Neural progenitor cell (in vitro differentiated cells): ENCODE data around the gene TBC1D14. TPM values are rescaled to one million over a fixed set of nuclear protein-coding genes. Genes with fewer than 3 reads are reported as not detected.

Experiments
- total RNA-seq: library from RNA; depleted of rRNA; stranded (reverse); fragments of >200 nt; gene quantifications from 2 replicates; pipeline ENCODE4 v1.2.3, GENCODE V29; 2015; ENCODE audit warnings: low replicate concordance

Gene TBC1D14
- total RNA-seq, 1 donor from 2014 or later: 47.9 TPM

Other genes starting within 250 kb of the TBC1D14 start
- gene S100P, start 215.9 kb upstream of the TBC1D14 start, total RNA-seq: not detected in 2 replicates
- gene MRFAP1L1, start 200.0 kb upstream of the TBC1D14 start, total RNA-seq: 90.6 and 141 TPM in 2 replicates
- gene BLOC1S4, start 193.7 kb upstream of the TBC1D14 start, total RNA-seq: 10.5 and 24.6 TPM in 2 replicates
- 42.9 and 52.2 TPM in 2 replicates for gene KIAA0232, start 127.1 kb upstream of the TBC1D14 start, total RNA-seq
- 10.6 and 12.6 TPM in 2 replicates for gene TADA2B, start 133.5 kb downstream of the TBC1D14 start, total RNA-seq
- 13.7 and 21.0 TPM in 2 replicates for gene GRPEL1, start 158.2 kb downstream of the TBC1D14 start, total RNA-seq